ENCODE data around the gene ARID1B. TPM values are rescaled to one million over a fixed set of nuclear protein-coding genes. Genes with fewer than 3 reads are reported as not detected.

ARID1B gene
- total RNA-seq, 1 experiment from 2014 or later, result 35.6 TPM

DNA sequence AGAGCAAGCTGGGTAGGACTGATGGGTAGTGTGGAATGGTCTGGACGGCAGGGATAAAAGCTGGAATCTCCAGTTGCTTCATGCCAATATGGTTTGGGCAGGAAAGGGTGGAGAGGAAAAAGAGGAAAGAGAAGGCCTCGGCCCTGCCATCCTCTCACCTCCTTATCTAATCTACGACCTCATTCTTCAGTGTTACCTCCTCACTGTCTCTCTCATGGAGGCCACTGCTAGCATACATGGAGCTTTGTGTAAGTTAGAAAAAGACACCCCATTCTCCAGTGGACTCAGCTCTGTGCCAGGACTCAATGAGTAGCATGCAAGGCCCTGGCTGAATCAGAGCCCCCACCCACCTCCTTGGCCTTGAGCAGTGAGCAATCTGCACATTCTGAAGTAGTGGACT is 6.1 kb upstream of the ARID1B start:
- ChIA-PET POLR2A (no interaction called here), RAD21 (ENCODE audit: low non-redundant PET in 1 of 2, low total read pairs in 2 of 2, uncharacterized antibody in 2 of 2, unreplicated experiment in 2 of 2) (no interaction called here), CTCF (no interaction called here)
- Histone ChIP-seq H3K9me2 (ENCODE audit: insufficient read depth) (no peaks in the 10 kb centered on the region), H3K4me1 (ENCODE audit: control insufficient read depth in 1 of 2, insufficient read depth in 2 of 2, low read length in 2 of 2) (peaks cover 15 to 16% of the 10 kb centered on the region in 2 experiments), H2AFZ (ENCODE audit: low read depth, low read length, poor library complexity, severe bottlenecking) (no peak overlapping the region), H3K79me2 (ENCODE audit: insufficient read depth, low read length) (no peaks in the 10 kb centered on the region), H3K4me2 (ENCODE audit: low read length) (no peak overlapping the region), H3K9me3 (ENCODE audit: control insufficient read depth in 1 of 2, insufficient read depth in 1 of 2, low read depth in 1 of 2, low read length in 2 of 2) (no peaks in the 10 kb centered on the region), H3K9ac (ENCODE audit: low read length) (no peak overlapping the region), H3K36me3 (ENCODE audit: control insufficient read depth in 1 of 2, insufficient read depth in 2 of 2, low read length in 2 of 2) (no peaks in the 10 kb centered on the region), H3K4me3 (replicated peaks in 1 of 2; ENCODE audit: low read depth in 1 of 2, low read length in 2 of 2) (no peak overlapping the region), H4K20me1 (ENCODE audit: insufficient read depth) (no peaks in the 10 kb centered on the region), H3K27me3 (ENCODE audit: insufficient read depth, low read length) (no peaks in the 10 kb centered on the region), H3K27ac (ENCODE audit: low read depth, low read length) (no peak overlapping the region)
- intact Hi-C loops (cut with micrococcal nuclease), result no loop called here
- no TSS peak for BruUV-seq (replicated peaks)
- no peak for DNase-seq (ENCODE audit: low read depth, low spot score)
- ATAC-seq, result no peak
- TF ChIP-seq POLR2A (IDR thresholded peaks at IDR 0.05; ENCODE audit: borderline replicate concordance, extremely low read depth, insufficient read depth, insufficient read length) (no peak), POLR2AphosphoS5 (IDR thresholded peaks at IDR 0.05; ENCODE audit: low read depth, low read length) (no peak), EZH2 (IDR thresholded peaks at IDR 0.05) (no peak), YY1 (IDR thresholded peaks at IDR 0.05; ENCODE audit: extremely low read depth, insufficient replicate concordance, low read depth, low read length) (no peak), SRF (IDR thresholded peaks at IDR 0.05; ENCODE audit: low read depth) (no peak), RAD21 (IDR thresholded peaks at IDR 0.05; ENCODE audit: low read depth) (no peak), EZH2phosphoT487 (IDR thresholded peaks at IDR 0.05; ENCODE audit: borderline replicate concordance) (no peak), EGR1 (IDR thresholded peaks at IDR 0.05; ENCODE audit: low read depth) (no peak), SIN3A (IDR thresholded peaks at IDR 0.05; ENCODE audit: low read depth) (no peak)
- TF ChIP-seq, protein P1, sequence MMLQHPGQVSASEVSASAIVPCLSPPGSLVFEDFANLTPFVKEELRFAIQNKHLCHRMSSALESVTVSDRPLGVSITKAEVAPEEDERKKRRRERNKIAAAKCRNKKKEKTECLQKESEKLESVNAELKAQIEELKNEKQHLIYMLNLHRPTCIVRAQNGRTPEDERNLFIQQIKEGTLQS (IDR thresholded peaks at IDR 0.05), result no peak

DNA sequence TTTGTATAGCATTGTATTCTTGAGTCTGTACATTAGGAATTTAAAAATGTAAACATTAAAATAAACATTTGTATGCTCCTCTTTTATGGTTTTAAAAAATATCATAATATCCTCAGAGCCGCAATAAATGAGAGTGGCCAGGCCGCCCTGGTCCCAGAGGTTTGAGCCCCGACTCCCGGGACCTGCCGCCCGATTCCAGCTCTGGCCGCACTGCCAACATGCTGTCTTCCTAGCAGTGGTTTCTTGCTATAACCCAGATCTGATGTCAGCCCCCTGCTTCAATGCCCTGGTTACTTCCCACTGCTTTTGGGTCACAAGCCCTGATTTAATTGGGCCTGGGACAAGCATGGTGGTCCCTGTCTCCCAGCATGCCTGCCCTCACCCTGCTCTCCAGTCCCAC is 5.4 kb upstream of the ARID1B start:
- H3K27ac ChIP-seq (ENCODE audit: low read depth, low read length), result no peak overlapping the region
- H3K27me3 ChIP-seq (ENCODE audit: insufficient read depth, low read length), result no peaks in the 10 kb centered on the region
- H3K79me2 ChIP-seq (ENCODE audit: insufficient read depth, low read length), result peaks cover 2% of the 10 kb centered on the region; the same call in 1 of the 2 replicates
- H2AFZ ChIP-seq (ENCODE audit: low read depth, low read length, poor library complexity, severe bottlenecking), result no peak overlapping the region
- BruUV-seq (replicated peaks), result no TSS peak
- H3K4me2 ChIP-seq (ENCODE audit: low read length), result no peak overlapping the region
- no peaks in the 10 kb centered on the region for H3K9me2 ChIP-seq (ENCODE audit: insufficient read depth)
- intact Hi-C loops (cut with micrococcal nuclease), result no loop called here
- DNase-seq (ENCODE audit: low read depth, low spot score), result no peak
- H3K4me1 ChIP-seq (ENCODE audit: control insufficient read depth in 1 of 2, insufficient read depth in 2 of 2, low read length in 2 of 2), result peaks cover 21 to 23% of the 10 kb centered on the region in 2 experiments
- H3K9ac ChIP-seq (ENCODE audit: low read length), result no peak overlapping the region
- ATAC-seq, result no peak
- POLR2A ChIA-PET, result no interaction called here
- no peaks in the 10 kb centered on the region for H4K20me1 ChIP-seq (ENCODE audit: insufficient read depth)
- RAD21 ChIA-PET (ENCODE audit: low non-redundant PET in 1 of 2, low total read pairs in 2 of 2, uncharacterized antibody in 2 of 2, unreplicated experiment in 2 of 2), result no interaction called here
- no peaks in the 10 kb centered on the region for H3K9me3 ChIP-seq (ENCODE audit: control insufficient read depth in 1 of 2, insufficient read depth in 1 of 2, low read depth in 1 of 2, low read length in 2 of 2)
- no peak overlapping the region for H3K4me3 ChIP-seq (replicated peaks in 1 of 2; ENCODE audit: low read depth in 1 of 2, low read length in 2 of 2)
- H3K36me3 ChIP-seq (ENCODE audit: control insufficient read depth in 1 of 2, insufficient read depth in 2 of 2, low read length in 2 of 2), result no peaks in the 10 kb centered on the region
- CTCF ChIA-PET, result no interaction called here
- TF ChIP-seq EZH2phosphoT487 (IDR thresholded peaks at IDR 0.05; ENCODE audit: borderline replicate concordance) (no peak), EZH2 (IDR thresholded peaks at IDR 0.05) (no peak), SIN3A (IDR thresholded peaks at IDR 0.05; ENCODE audit: low read depth) (no peak), POLR2A (IDR thresholded peaks at IDR 0.05; ENCODE audit: borderline replicate concordance, extremely low read depth, insufficient read depth, insufficient read length) (no peak), CEBPB (IDR thresholded peaks at IDR 0.05; ENCODE audit: low read depth) (no peak), SP1 (IDR thresholded peaks at IDR 0.05; ENCODE audit: low read depth) (no peak), TCF7L2 (IDR thresholded peaks at IDR 0.05; ENCODE audit: borderline replicate concordance, extremely low read depth, insufficient read depth, insufficient read length) (no peak), ELF1 (IDR thresholded peaks at IDR 0.05; ENCODE audit: borderline replicate concordance, low read depth) (no peak), FOSL1 (IDR thresholded peaks at IDR 0.05; ENCODE audit: low read depth) (no peak)
- TF ChIP-seq, protein P2, sequence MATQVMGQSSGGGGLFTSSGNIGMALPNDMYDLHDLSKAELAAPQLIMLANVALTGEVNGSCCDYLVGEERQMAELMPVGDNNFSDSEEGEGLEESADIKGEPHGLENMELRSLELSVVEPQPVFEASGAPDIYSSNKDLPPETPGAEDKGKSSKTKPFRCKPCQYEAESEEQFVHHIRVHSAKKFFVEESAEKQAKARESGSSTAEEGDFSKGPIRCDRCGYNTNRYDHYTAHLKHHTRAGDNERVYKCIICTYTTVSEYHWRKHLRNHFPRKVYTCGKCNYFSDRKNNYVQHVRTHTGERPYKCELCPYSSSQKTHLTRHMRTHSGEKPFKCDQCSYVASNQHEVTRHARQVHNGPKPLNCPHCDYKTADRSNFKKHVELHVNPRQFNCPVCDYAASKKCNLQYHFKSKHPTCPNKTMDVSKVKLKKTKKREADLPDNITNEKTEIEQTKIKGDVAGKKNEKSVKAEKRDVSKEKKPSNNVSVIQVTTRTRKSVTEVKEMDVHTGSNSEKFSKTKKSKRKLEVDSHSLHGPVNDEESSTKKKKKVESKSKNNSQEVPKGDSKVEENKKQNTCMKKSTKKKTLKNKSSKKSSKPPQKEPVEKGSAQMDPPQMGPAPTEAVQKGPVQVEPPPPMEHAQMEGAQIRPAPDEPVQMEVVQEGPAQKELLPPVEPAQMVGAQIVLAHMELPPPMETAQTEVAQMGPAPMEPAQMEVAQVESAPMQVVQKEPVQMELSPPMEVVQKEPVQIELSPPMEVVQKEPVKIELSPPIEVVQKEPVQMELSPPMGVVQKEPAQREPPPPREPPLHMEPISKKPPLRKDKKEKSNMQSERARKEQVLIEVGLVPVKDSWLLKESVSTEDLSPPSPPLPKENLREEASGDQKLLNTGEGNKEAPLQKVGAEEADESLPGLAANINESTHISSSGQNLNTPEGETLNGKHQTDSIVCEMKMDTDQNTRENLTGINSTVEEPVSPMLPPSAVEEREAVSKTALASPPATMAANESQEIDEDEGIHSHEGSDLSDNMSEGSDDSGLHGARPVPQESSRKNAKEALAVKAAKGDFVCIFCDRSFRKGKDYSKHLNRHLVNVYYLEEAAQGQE (IDR thresholded peaks at IDR 0.05; ENCODE audit: low read depth), result no peak
- TF ChIP-seq, protein P3, sequence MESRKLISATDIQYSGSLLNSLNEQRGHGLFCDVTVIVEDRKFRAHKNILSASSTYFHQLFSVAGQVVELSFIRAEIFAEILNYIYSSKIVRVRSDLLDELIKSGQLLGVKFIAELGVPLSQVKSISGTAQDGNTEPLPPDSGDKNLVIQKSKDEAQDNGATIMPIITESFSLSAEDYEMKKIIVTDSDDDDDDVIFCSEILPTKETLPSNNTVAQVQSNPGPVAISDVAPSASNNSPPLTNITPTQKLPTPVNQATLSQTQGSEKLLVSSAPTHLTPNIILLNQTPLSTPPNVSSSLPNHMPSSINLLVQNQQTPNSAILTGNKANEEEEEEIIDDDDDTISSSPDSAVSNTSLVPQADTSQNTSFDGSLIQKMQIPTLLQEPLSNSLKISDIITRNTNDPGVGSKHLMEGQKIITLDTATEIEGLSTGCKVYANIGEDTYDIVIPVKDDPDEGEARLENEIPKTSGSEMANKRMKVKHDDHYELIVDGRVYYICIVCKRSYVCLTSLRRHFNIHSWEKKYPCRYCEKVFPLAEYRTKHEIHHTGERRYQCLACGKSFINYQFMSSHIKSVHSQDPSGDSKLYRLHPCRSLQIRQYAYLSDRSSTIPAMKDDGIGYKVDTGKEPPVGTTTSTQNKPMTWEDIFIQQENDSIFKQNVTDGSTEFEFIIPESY (IDR thresholded peaks at IDR 0.05; ENCODE audit: extremely low read depth, insufficient replicate concordance, low read length), result no peak
